ENCODE results near the gene HOXD11. TPM values are rescaled to one million over a fixed set of nuclear protein-coding genes. Genes with fewer than 3 reads are reported as not detected.

The HOXD11 gene
- total and polyA plus RNA-seq, 7 donors, result not detected

GRCh38 chr2:176090862-176091261 lies 16.2 kb upstream of the HOXD11 start:
- Histone ChIP-seq H3K9me3 (no peaks in the 10 kb centered on the region), H3K27ac (no peak overlapping the region), H3K27me3 (ENCODE audit: insufficient read depth in 3 of 3, low read length in 2 of 3) (peaks cover 7 to 100% (median 53%) of the 10 kb centered on the region in 3 donors), H3K4me1 (peaks cover 6% of the 10 kb centered on the region), H3K4me3 (no peak overlapping the region), H3K36me3 (ENCODE audit: insufficient read depth in 1 of 2, low read depth in 1 of 2) (no peaks in the 10 kb centered on the region)
- ATAC-seq (no peak), DNase-seq (no peak)
- intact Hi-C loops (cut with DNase I), result loop anchor here in 1 of 2 donors (10.0 kb wide), 1 partner anchor 836 kb away; no protein-coding TSS in a partner anchor
- WGBS, 3 donors, result 43 to 62% (median 54%) methylated on average over 5 of the region's 5 CpGs
- TF ChIP-seq CTCF (IDR thresholded peaks at IDR 0.05), result no peak

- no peak for TF ChIP-seq CTCF (IDR thresholded peaks at IDR 0.05)
- 15 to 26% (median 21%) methylated on average over 31 of the region's 31 CpGs for WGBS, 3 donors
- no peak for DNase-seq
- intact Hi-C loops (cut with DNase I), result loop anchor here in 1 of 2 donors (10.0 kb wide), 1 partner anchor 837 kb away; no protein-coding TSS in a partner anchor
- no peak overlapping the region for H3K27ac ChIP-seq
- H3K4me3 ChIP-seq, result no peak overlapping the region
- H3K9me3 ChIP-seq, result no peaks in the 10 kb centered on the region
- H3K27me3 ChIP-seq (ENCODE audit: insufficient read depth in 3 of 3, low read length in 2 of 3), result peaks cover 7 to 100% (median 51%) of the 10 kb centered on the region in 3 donors
- peaks cover 9% of the 10 kb centered on the region for H3K4me1 ChIP-seq
- H3K36me3 ChIP-seq (ENCODE audit: insufficient read depth in 1 of 2, low read depth in 1 of 2), result no peaks in the 10 kb centered on the region
- no peak for ATAC-seq
Observed at GRCh38 chr2:176091329-176092258, 15.5 kb upstream of the HOXD11 start.

DNA sequence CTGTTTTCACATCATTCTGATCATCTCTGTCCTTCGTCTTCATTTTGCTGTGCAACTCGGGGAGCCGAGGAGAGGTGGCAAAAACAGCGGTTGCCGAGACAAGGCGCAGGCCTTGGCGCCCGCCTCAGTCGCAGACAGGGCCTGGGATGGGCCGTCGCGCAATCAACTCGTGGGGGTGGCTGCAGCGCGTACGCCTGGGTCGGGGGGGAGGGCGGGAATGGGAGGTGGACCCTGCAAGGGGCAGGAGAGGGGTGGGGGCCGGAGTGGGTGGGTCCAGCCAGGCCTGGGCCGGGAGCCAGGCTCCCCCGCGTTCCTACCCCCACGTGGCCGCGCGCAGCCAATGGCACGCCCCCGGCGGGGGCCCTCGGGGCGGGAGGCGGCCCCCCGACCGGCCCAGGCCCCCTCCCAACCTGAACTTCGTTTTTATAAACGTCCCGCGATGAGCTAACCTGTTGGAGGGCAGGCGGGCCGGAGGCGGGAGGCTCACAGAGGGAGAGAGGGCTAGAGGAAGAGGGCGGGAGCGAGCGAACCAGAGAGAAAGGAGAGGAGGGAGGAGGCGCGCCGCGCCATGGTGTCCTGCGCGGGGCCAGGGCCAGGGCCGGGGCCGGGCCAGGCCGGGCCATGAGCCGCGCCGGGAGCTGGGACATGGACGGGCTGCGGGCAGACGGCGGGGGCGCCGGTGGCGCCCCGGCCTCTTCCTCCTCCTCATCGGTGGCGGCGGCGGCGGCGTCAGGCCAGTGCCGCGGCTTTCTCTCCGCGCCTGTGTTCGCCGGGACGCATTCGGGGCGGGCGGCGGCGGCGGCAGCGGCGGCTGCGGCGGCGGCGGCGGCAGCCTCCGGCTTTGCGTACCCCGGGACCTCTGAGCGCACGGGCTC lies 14.6 kb upstream of the HOXD11 start, which contains the start of gene HOXD13:
HOXD13 (plus strand) TSS at position 452 of the 875 bp plus-strand sequence; CDS start at position 622, 170 bp downstream.
- 4 to 7% (median 4%) methylated on average over 43 to 93 of the region's 95 CpGs for WGBS, 3 donors
- DNase-seq (no peak), ATAC-seq (peak in 1 of 4 donors; percentile 17)
- no peak within 1 kb of the TSS for H3K27ac ChIP-seq
- H3K4me1 ChIP-seq, result peaks cover 17% of the 10 kb centered on the region
- H3K36me3 ChIP-seq (ENCODE audit: insufficient read depth in 1 of 2, low read depth in 1 of 2), result no peaks in the 10 kb centered on the region
- peaks cover 7 to 100% (median 58%) of the 10 kb centered on the region in 3 donors for H3K27me3 ChIP-seq (ENCODE audit: insufficient read depth in 3 of 3, low read length in 2 of 3)
- no peak for TF ChIP-seq CTCF (IDR thresholded peaks at IDR 0.05)
- intact Hi-C loops (cut with DNase I), result loop anchor here in 1 of 2 donors (10.0 kb wide), 1 partner anchor 838 kb away; no protein-coding TSS in a partner anchor
- no peaks in the 10 kb centered on the region for H3K9me3 ChIP-seq
- H3K4me3 ChIP-seq, result peak within 1 kb of the TSS; percentile 51

DNA sequence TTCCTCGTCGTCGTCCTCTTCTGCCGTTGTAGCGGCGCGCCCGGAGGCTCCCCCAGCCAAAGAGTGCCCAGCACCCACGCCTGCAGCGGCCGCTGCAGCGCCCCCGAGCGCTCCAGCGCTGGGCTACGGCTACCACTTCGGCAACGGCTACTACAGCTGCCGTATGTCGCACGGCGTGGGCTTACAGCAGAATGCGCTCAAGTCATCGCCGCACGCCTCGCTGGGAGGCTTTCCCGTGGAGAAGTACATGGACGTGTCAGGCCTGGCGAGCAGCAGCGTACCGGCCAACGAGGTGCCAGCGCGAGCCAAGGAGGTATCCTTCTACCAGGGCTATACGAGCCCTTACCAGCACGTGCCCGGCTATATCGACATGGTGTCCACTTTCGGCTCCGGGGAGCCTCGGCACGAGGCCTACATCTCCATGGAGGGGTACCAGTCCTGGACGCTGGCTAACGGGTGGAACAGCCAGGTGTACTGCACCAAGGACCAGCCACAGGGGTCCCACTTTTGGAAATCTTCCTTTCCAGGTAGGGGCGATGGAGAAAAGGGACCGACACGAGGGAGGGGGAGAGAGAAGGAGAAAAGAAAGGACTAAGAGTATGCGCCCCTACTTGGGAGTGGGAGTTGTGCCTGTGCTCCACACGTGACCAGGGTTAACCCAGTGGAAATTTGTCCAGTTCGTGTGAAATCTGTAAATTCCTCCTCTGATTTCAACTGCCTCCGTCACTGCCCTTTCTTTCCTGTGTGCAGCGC lies 13.8 kb upstream of the HOXD11 start:
- H3K9me3 ChIP-seq, result no peaks in the 10 kb centered on the region
- no peak for ATAC-seq
- peak overlapping the region; percentile 51 for H3K4me3 ChIP-seq
- peaks cover 23% of the 10 kb centered on the region for H3K4me1 ChIP-seq
- no peak overlapping the region for H3K27ac ChIP-seq
- DNase-seq, result no peak
- no peaks in the 10 kb centered on the region for H3K36me3 ChIP-seq (ENCODE audit: insufficient read depth in 1 of 2, low read depth in 1 of 2)
- 4 to 5% (median 4%) methylated on average over 45 to 53 of the region's 53 CpGs for WGBS, 3 donors
- intact Hi-C loops (cut with DNase I), result loop anchor here in 1 of 2 donors (10.0 kb wide), 1 partner anchor 839 kb away; no protein-coding TSS in a partner anchor
- H3K27me3 ChIP-seq (ENCODE audit: insufficient read depth in 3 of 3, low read length in 2 of 3), result peaks cover 7 to 100% (median 63%) of the 10 kb centered on the region in 3 donors
- TF ChIP-seq CTCF (IDR thresholded peaks at IDR 0.05), result no peak

Data from psoas muscle (tissue), 8 donors.